H9 (cell line): ENCODE data around the gene FCHSD2. TPM values are rescaled to one million over a fixed set of nuclear protein-coding genes. Genes with fewer than 3 reads are reported as not detected.
"Not testable (repeated sequence)": the region's sequence is repeated elsewhere in the genome, so short reads cannot be mapped to it uniquely, and the experiment has no call there.

Experiments used
- DNase-seq: peaks from one replicate; pipeline ENCODE4 v3.0.0-alpha.2; 2017
- H2AFZ ChIP-seq: one replicate; pipeline ENCODE4 v1.6.1; 2013; ENCODE audit warnings: mild to moderate bottlenecking, low read length, control low read depth, moderate library complexity
- H2AK5ac ChIP-seq: 2 replicates; pipeline ENCODE4 v1.6.1; 2013; ENCODE audit warnings: low read length, control low read depth, mixed read lengths; ENCODE audit not compliant: insufficient read length
- H2BK120ac ChIP-seq: one replicate; pipeline ENCODE4 v1.6.1; 2013; ENCODE audit warnings: low read depth, mild to moderate bottlenecking, low read length, control low read depth, inconsistent platforms; ENCODE audit not compliant: poor library complexity, severe bottlenecking
- H2BK12ac ChIP-seq: 2 replicates; pipeline ENCODE4 v1.6.1; 2013; ENCODE audit warnings: low read length, control low read depth, mixed read lengths, low read depth; ENCODE audit not compliant: insufficient read length
- H2BK15ac ChIP-seq: 2 replicates; pipeline ENCODE4 v1.6.1; 2013; ENCODE audit warnings: low read depth, low read length, control low read depth
- H2BK20ac ChIP-seq: one replicate; pipeline ENCODE4 v1.6.1; 2013; ENCODE audit warnings: low read depth, mild to moderate bottlenecking, low read length, control low read depth, inconsistent platforms; ENCODE audit not compliant: poor library complexity, severe bottlenecking
- H2BK5ac ChIP-seq: 2 replicates; pipeline ENCODE4 v1.6.1; 2013; ENCODE audit warnings: low read length, control low read depth, mixed read lengths; ENCODE audit not compliant: insufficient read length
- H3K14ac ChIP-seq: 2 replicates; pipeline ENCODE4 v1.6.1; 2013; ENCODE audit warnings: low read length, control low read depth; ENCODE audit not compliant: insufficient read depth
- H3K18ac ChIP-seq: 2 replicates; pipeline ENCODE4 v1.6.1; 2013; ENCODE audit warnings: low read depth, mild to moderate bottlenecking, mixed read lengths, low read length, control low read depth; ENCODE audit not compliant: insufficient read length
- H3K23ac ChIP-seq: 2 replicates; pipeline ENCODE4 v1.6.1; 2013; ENCODE audit warnings: low read length, control low read depth, mixed read lengths, low read depth; ENCODE audit not compliant: insufficient read length
- H3K23me2 ChIP-seq: 2 replicates; pipeline ENCODE4 v1.6.1; 2013; ENCODE audit warnings: low read depth, mild to moderate bottlenecking, mixed read lengths, low read length, control low read depth; ENCODE audit not compliant: insufficient read length, poor library complexity, severe bottlenecking
- H3K27ac ChIP-seq: 2 replicates; pipeline ENCODE4 v1.5.1; 2013; ENCODE audit warnings: low read length, control low read depth, mixed read lengths, low read depth; ENCODE audit not compliant: insufficient read length
- H3K27me3 ChIP-seq: 2 replicates; pipeline ENCODE4 v1.6.1; 2013; ENCODE audit warnings: low read length, control low read depth, inconsistent platforms; ENCODE audit not compliant: insufficient read depth
- H3K4ac ChIP-seq: 2 replicates; pipeline ENCODE4 v1.6.1; 2013; ENCODE audit warnings: low read depth, mild to moderate bottlenecking, control low read depth, inconsistent platforms, low read length, moderate library complexity
- H3K4me1 ChIP-seq: 2 replicates; pipeline ENCODE4 v1.6.1; 2013; ENCODE audit warnings: low read length, control low read depth, inconsistent platforms; ENCODE audit not compliant: insufficient read depth
- H3K4me2 ChIP-seq: 2 replicates; pipeline ENCODE4 v1.6.1; 2013; ENCODE audit warnings: low read length, control low read depth, mixed read lengths; ENCODE audit not compliant: insufficient read length, insufficient read depth
- H3K56ac ChIP-seq: 2 replicates; pipeline ENCODE4 v1.6.1; 2013; ENCODE audit warnings: low read depth, mild to moderate bottlenecking, mixed read lengths, low read length, control low read depth; ENCODE audit not compliant: insufficient read length
- H3K79me1 ChIP-seq: 2 replicates; pipeline ENCODE4 v1.6.1; 2013; ENCODE audit warnings: low read depth, mild to moderate bottlenecking, moderate library complexity, low read length, control low read depth, inconsistent platforms; ENCODE audit not compliant: insufficient read depth, poor library complexity, severe bottlenecking
- H3K79me2 ChIP-seq: 2 replicates; pipeline ENCODE4 v1.6.1; 2013; ENCODE audit warnings: low read length, control low read depth, inconsistent platforms; ENCODE audit not compliant: insufficient read depth
- H3K9ac ChIP-seq: 2 replicates; pipeline ENCODE4 v1.6.1; 2013; ENCODE audit warnings: low read length, control low read depth, mixed read lengths; ENCODE audit not compliant: insufficient read length; ENCODE audit errors: extremely low read depth
- H3K9me3 ChIP-seq: one replicate; pipeline ENCODE4 v1.6.1; 2013; ENCODE audit warnings: low read depth, low read length, inconsistent platforms; ENCODE audit not compliant: control insufficient read depth
- H3T11ph ChIP-seq: one replicate; pipeline ENCODE4 v1.6.1; 2013; ENCODE audit warnings: mild to moderate bottlenecking, low read length, control low read depth, inconsistent platforms
- H4K20me1 ChIP-seq: one replicate; pipeline ENCODE4 v1.6.1; 2013; ENCODE audit not compliant: control insufficient read depth, insufficient read length, insufficient read depth
- H4K5ac ChIP-seq: 2 replicates; pipeline ENCODE4 v1.6.1; 2013; ENCODE audit warnings: low read depth, mild to moderate bottlenecking, mixed read lengths, low read length, control low read depth; ENCODE audit not compliant: insufficient read length
- H4K8ac ChIP-seq: replicated peaks from 2 replicates; pipeline ENCODE4 v1.6.1; 2013; ENCODE audit warnings: low read length, control low read depth, mixed read lengths, low read depth; ENCODE audit not compliant: insufficient read length
- H4K91ac ChIP-seq: 2 replicates; pipeline ENCODE4 v1.6.1; 2013; ENCODE audit warnings: low read depth, mild to moderate bottlenecking, moderate library complexity, mixed read lengths, low read length, control low read depth; ENCODE audit not compliant: insufficient read length
- H3K27ac Mint-ChIP-seq, 3 experiments: 2 replicates in 2 of 3; 3 replicates in 1 of 3; pipeline ENCODE4 v1.8.0; 2020 to 2021; ENCODE audit warnings: mixed read lengths in 3 of 3, mild to moderate bottlenecking in 1 of 3, moderate library complexity in 1 of 3
- H3K27me3 Mint-ChIP-seq: 2 replicates; pipeline ENCODE4 v1.8.0; 2021; ENCODE audit warnings: low read depth, mild to moderate bottlenecking, moderate library complexity, mixed read lengths
- H3K36me3 Mint-ChIP-seq, 3 experiments: 2 replicates in 2 of 3; 3 replicates in 1 of 3; pipeline ENCODE4 v1.8.0; 2020 to 2021; ENCODE audit warnings: low read depth in 3 of 3, mixed read lengths in 3 of 3; ENCODE audit not compliant: insufficient read depth in 1 of 3
- H3K4me1 Mint-ChIP-seq, 2 experiments: 2 replicates each; pipeline ENCODE4 v1.8.0; 2020; ENCODE audit warnings: mixed read lengths in 2 of 2
- H3K4me3 Mint-ChIP-seq, 2 experiments: 2 replicates in 1 of 2; 3 replicates in 1 of 2; pipeline ENCODE4 v1.8.0; 2020 to 2021; ENCODE audit warnings: mild to moderate bottlenecking in 2 of 2, mixed read lengths in 2 of 2, moderate library complexity in 1 of 2
- H3K9me3 Mint-ChIP-seq, 2 experiments: 2 replicates in 1 of 2; 3 replicates in 1 of 2; pipeline ENCODE4 v1.8.0; 2020; ENCODE audit warnings: mild to moderate bottlenecking in 2 of 2, mixed read lengths in 2 of 2, moderate library complexity in 1 of 2
- WGBS: extraction: QIAGEN DNeasy Blood & Tissue Kit; methylation state at CpG from one replicate; pipeline ENCODE4 v1.1.7; 2013; ENCODE audit warnings: missing lambda C conversion rate, low lambda C conversion rate, mixed read lengths; ENCODE audit not compliant: insufficient read length; ENCODE audit errors: extremely low coverage; 5-methylcytosine and 5-hydroxymethylcytosine counted together
- total RNA-seq: library from RNA; stranded (reverse); gene quantifications from 2 replicates; pipeline ENCODE4 v1.2.1, GENCODE V29; 2021
- TF ChIP-seq, protein P1 (sequence below): fragments of 200-600 bp; sonication (generic); conservative IDR thresholded peaks from 3 replicates; pipeline ENCODE4 v1.8.0; 2021; ENCODE audit warnings: antibody characterized with exemption, mild to moderate bottlenecking

FCHSD2 gene
- total RNA-seq, 1 experiment from 2014 or later = 17.8 TPM

- Histone ChIP-seq H3K14ac (no peak overlapping the region), H3K18ac (no peak overlapping the region), H3K23ac (no peak overlapping the region), H3K4me1 (no peaks in the 10 kb centered on the region), H2BK12ac (no peak overlapping the region), H2BK15ac (no peak overlapping the region), H3K9me3 (no peaks in the 10 kb centered on the region), H3K27me3 (no peaks in the 10 kb centered on the region; the same call in 1 of the 2 replicates), H3K56ac (no peak overlapping the region), H4K8ac (no peak overlapping the region), H3K79me1 (no peaks in the 10 kb centered on the region), H3K9ac (no peak overlapping the region), H2AK5ac (no peak overlapping the region), H4K5ac (no peak overlapping the region), H2BK5ac (no peak overlapping the region), H3K79me2 (no peaks in the 10 kb centered on the region), H2BK120ac (no peak overlapping the region), H3K4ac (no peak overlapping the region), H4K91ac (no peak overlapping the region), H3K27ac (no peak overlapping the region), H3K4me2 (no peak overlapping the region), H2AFZ (no peak overlapping the region), H4K20me1 (no peaks in the 10 kb centered on the region), H3K23me2 (peaks cover 3% of the 10 kb centered on the region), H3T11ph (no peak overlapping the region), H2BK20ac (no peak overlapping the region)
- WGBS = no CpG with 5 or more reads among the region's 6 CpGs
- no peak for DNase-seq
- H3K4me3 Mint-ChIP-seq = no peak overlapping the region
- H3K36me3 Mint-ChIP-seq = peaks cover 0 to 28% (median 24%) of the 10 kb centered on the region in 3 experiments; a peak in 4 of 7 replicates
- H3K27ac Mint-ChIP-seq = peak overlapping the region in 1 of 3 experiments; percentile 40; a peak in 1 of 7 replicates
- H3K27me3 Mint-ChIP-seq = peaks cover 5% of the 10 kb centered on the region
- H3K9me3 Mint-ChIP-seq = no peaks in the 10 kb centered on the region
- peaks cover 11 to 14% of the 10 kb centered on the region in 2 experiments for H3K4me1 Mint-ChIP-seq
- TF ChIP-seq, protein P1, sequence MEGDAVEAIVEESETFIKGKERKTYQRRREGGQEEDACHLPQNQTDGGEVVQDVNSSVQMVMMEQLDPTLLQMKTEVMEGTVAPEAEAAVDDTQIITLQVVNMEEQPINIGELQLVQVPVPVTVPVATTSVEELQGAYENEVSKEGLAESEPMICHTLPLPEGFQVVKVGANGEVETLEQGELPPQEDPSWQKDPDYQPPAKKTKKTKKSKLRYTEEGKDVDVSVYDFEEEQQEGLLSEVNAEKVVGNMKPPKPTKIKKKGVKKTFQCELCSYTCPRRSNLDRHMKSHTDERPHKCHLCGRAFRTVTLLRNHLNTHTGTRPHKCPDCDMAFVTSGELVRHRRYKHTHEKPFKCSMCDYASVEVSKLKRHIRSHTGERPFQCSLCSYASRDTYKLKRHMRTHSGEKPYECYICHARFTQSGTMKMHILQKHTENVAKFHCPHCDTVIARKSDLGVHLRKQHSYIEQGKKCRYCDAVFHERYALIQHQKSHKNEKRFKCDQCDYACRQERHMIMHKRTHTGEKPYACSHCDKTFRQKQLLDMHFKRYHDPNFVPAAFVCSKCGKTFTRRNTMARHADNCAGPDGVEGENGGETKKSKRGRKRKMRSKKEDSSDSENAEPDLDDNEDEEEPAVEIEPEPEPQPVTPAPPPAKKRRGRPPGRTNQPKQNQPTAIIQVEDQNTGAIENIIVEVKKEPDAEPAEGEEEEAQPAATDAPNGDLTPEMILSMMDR = no peak
Measured at GRCh38 chr11:73135346-73136284, 6.5 kb downstream of the FCHSD2 start.

- H3K79me2 ChIP-seq = not testable (repeated sequence)
Measured at GRCh38 chr11:73132349-73132748, 9.8 kb downstream of the FCHSD2 start.

More at GRCh38 chr11:73132349-73132748, 9.8 kb downstream of the FCHSD2 start:
- not testable (repeated sequence) for H3K23ac ChIP-seq, H3K27me3 ChIP-seq, H3K9me3 ChIP-seq, H4K20me1 ChIP-seq, H2BK12ac ChIP-seq, H3K23me2 ChIP-seq, H2AK5ac ChIP-seq, H3K4me1 Mint-ChIP-seq, H4K5ac ChIP-seq, H3K4me1 ChIP-seq, H2BK20ac ChIP-seq, H3K79me1 ChIP-seq, H3K4me2 ChIP-seq, H2BK120ac ChIP-seq, H3T11ph ChIP-seq, H4K91ac ChIP-seq, H3K27ac ChIP-seq, H3K4me3 Mint-ChIP-seq, H3K14ac ChIP-seq, H2BK15ac ChIP-seq, H3K4ac ChIP-seq, H3K27ac Mint-ChIP-seq, H2AFZ ChIP-seq, H3K9ac ChIP-seq, H3K56ac ChIP-seq, DNase-seq, H3K9me3 Mint-ChIP-seq, H2BK5ac ChIP-seq, H3K27me3 Mint-ChIP-seq, H4K8ac ChIP-seq, H3K18ac ChIP-seq
- H3K36me3 Mint-ChIP-seq = peaks cover 0 to 29% (median 19%) of the 10 kb centered on the region in 3 experiments; a peak in 4 of 7 replicates
- no CpG with 5 or more reads among the region's 2 CpGs for WGBS
